ENCODE results near the gene TCF20. TPM values are rescaled to one million over a fixed set of nuclear protein-coding genes. Genes with fewer than 3 reads are reported as not detected.

TCF20 gene
- polyA plus RNA-seq, 5 donors, result 20.6 to 24.9 (median 23.2) TPM

Other genes starting within 250 kb of the TCF20 start
- 10 to 100 TPM; 25.4 to 28.9 (median 28.2) TPM for gene NAGA, start 199.8 kb downstream of the TCF20 start, polyA plus RNA-seq (ENCODE audit: insufficient read depth in 1 of 5, insufficient read length in 5 of 5, low replicate concordance in 1 of 5)
- 10 to 100 TPM; 12.7 to 22.1 (median 14.5) TPM for gene PHETA2, start 196.4 kb downstream of the TCF20 start, polyA plus RNA-seq (ENCODE audit: insufficient read depth in 1 of 5, insufficient read length in 5 of 5, low replicate concordance in 1 of 5)
- 100 to 1,000 TPM in 3 of 5 donors, 10 to 100 TPM in 2; 73.4 to 118 (median 103) TPM for gene SMDT1, start 191.0 kb downstream of the TCF20 start, polyA plus RNA-seq (ENCODE audit: insufficient read depth in 1 of 5, insufficient read length in 5 of 5, low replicate concordance in 1 of 5)
- 100 to 1,000 TPM in 2 of 5 donors, 10 to 100 TPM in 3; 69.4 to 117 (median 95.0) TPM for gene NDUFA6, start 179.9 kb downstream of the TCF20 start, polyA plus RNA-seq (ENCODE audit: insufficient read depth in 1 of 5, insufficient read length in 5 of 5, low replicate concordance in 1 of 5)
- gene CYP2D6, start 139.8 kb downstream of the TCF20 start, polyA plus RNA-seq (ENCODE audit: insufficient read depth in 1 of 5, insufficient read length in 5 of 5, low replicate concordance in 1 of 5), result 1 to 10 TPM; 3.1 to 5.4 (median 4.0) TPM
- gene NFAM1, start 161.8 kb upstream of the TCF20 start, polyA plus RNA-seq (ENCODE audit: insufficient read depth in 1 of 5, insufficient read length in 5 of 5, low replicate concordance in 1 of 5), result 1 to 10 TPM in 3 of 5 donors, under 1 TPM in 2; 0.60 to 1.4 (median 1.2) TPM
- 10 to 100 TPM; 25.8 to 45.9 (median 29.5) TPM for gene RRP7A, start 249.1 kb upstream of the TCF20 start, polyA plus RNA-seq (ENCODE audit: insufficient read depth in 1 of 5, insufficient read length in 5 of 5, low replicate concordance in 1 of 5)